ENCODE measurements around the gene PPP3CB. TPM values are rescaled to one million over a fixed set of nuclear protein-coding genes. Genes with fewer than 3 reads are reported as not detected.
"Not testable (repeated sequence)": the region's sequence is repeated elsewhere in the genome, so short reads cannot be mapped to it uniquely, and the experiment has no call there.

Gene PPP3CB
- total RNA-seq, 1 experiment from 2014 or later: 2.6 TPM

DNA sequence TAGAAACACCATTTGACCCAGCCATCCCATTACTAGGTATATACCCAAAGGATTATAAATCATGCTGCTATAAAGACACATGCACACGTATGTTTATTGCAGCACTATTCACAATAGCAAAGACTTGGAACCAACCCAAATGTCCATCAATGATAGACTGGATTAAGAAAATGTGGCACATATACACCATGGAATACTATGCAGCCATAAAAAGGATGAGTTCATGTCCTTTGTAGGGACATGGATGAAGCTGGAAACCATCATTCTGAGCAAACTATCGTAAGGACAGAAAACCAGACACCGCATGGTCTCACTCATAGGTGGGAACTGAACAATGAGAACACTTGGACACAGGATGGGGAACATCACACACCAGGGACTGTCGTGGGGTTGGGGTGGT is 101.5 kb downstream of the PPP3CB start:
- in situ Hi-C loops (cut with HindIII; ENCODE audit: low pct_unique_long_range_greater_than_20kb, low sequenced_read_pairs); DNase-seq (ENCODE audit: low read depth): not testable (repeated sequence)

DNA sequence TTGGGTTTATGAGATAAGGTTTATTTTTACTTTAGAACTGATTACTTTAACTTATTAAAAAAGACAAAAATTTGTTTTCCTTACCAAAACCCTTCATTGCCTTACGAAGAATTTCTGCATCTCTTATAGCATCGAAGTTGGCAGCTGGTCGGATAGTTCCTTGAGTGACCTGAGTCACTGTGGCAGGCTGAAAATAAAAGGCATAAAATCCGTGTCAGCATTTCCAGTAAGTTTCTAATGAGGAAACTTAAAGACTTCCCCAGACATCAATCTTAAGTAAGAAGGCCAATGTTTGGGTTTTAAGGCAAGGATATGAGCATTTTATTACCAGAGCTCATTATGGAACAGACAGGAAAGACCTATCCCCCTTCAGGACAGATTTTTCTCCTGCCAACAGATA is 107.6 kb downstream of the PPP3CB start:
- DNase-seq (ENCODE audit: low read depth): no peak
- in situ Hi-C loops (cut with HindIII; ENCODE audit: low pct_unique_long_range_greater_than_20kb, low sequenced_read_pairs): no loop called here

DNA sequence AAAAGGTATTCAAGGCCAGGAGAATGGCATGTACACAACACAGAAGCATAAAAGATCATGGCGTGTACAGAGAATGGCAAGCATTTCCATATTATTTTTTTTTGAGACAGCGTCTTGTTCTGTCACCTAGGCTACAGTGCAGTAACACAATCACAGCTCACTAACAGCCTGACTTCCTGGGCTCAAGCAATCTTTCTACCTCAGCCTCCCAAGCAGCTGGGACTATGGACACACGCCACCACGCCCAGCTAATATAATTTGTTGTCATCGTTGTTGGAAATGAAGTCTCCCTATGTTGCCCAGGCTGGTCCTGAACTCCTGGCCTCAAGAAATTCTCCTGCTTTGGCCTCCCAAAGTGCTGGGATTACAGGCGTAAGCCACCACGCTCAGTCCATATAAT is 109.2 kb downstream of the PPP3CB start:
- DNase-seq (ENCODE audit: low read depth): no peak
- in situ Hi-C loops (cut with HindIII; ENCODE audit: low pct_unique_long_range_greater_than_20kb, low sequenced_read_pairs): no loop called here

Other genes with a start within 250 kb of the PPP3CB start
- 35.6 and 39.1 TPM in 2 replicates for gene DNAJC9, start 248.8 kb downstream of the PPP3CB start, total RNA-seq (2014; rRNA removed; shearing (Covaris generic); ENCODE audit: low replicate concordance)
- 67.5 and 86.6 TPM in 2 replicates for gene MRPS16, start 243.4 kb downstream of the PPP3CB start, total RNA-seq (2014; rRNA removed; shearing (Covaris generic); ENCODE audit: low replicate concordance)
- gene CFAP70, start 137.2 kb downstream of the PPP3CB start, total RNA-seq (2014; rRNA removed; shearing (Covaris generic); ENCODE audit: low replicate concordance): 0.78 and 3.4 TPM in 2 replicates
- gene ANXA7, start 82.0 kb downstream of the PPP3CB start, total RNA-seq (2014; rRNA removed; shearing (Covaris generic); ENCODE audit: low replicate concordance): 84.4 and 96.7 TPM in 2 replicates
- 0.41 TPM in 1 of 2 replicates, not detected in the other for gene MSS51, start 62.5 kb downstream of the PPP3CB start, total RNA-seq (2014; rRNA removed; shearing (Covaris generic); ENCODE audit: low replicate concordance)
- 15.0 and 17.3 TPM in 2 replicates for gene USP54, start 95.3 kb upstream of the PPP3CB start, total RNA-seq (2014; rRNA removed; shearing (Covaris generic); ENCODE audit: low replicate concordance)
- not detected in 2 replicates for gene MYOZ1, start 145.4 kb upstream of the PPP3CB start, total RNA-seq (2014; rRNA removed; shearing (Covaris generic); ENCODE audit: low replicate concordance)
- not detected in 2 replicates for gene SYNPO2L, start 160.0 kb upstream of the PPP3CB start, total RNA-seq (2014; rRNA removed; shearing (Covaris generic); ENCODE audit: low replicate concordance)
- 3.5 TPM in 1 of 2 replicates, not detected in the other for gene AGAP5, start 202.1 kb upstream of the PPP3CB start, total RNA-seq (2014; rRNA removed; shearing (Covaris generic); ENCODE audit: low replicate concordance)
- gene SEC24C, start 248.3 kb upstream of the PPP3CB start, total RNA-seq (2014; rRNA removed; shearing (Covaris generic); ENCODE audit: low replicate concordance): 81.1 and 96.9 TPM in 2 replicates